Gastroesophageal sphincter (tissue), 4 donors: ENCODE data around the gene AIG1. TPM values are rescaled to one million over a fixed set of nuclear protein-coding genes. Genes with fewer than 3 reads are reported as not detected.

Experiments used
- ATAC-seq: fragments of 150-250 bp; one replicate; pipeline ENCODE4 v1.9.1; 2016; ENCODE audit warnings: mild to moderate bottlenecking, moderate library complexity
- H3K27ac ChIP-seq, 4 donors: fragments of 200-600 bp; sonication (generic) in 3 of 4; 1 replicate in 3 of 4; 2 replicates in 1 of 4; pipeline ENCODE4 v1.5.1; 2016 to 2019
- H3K27me3 ChIP-seq: fragments of 200-600 bp; sonication (generic); one replicate; pipeline ENCODE4 v1.5.1; 2019
- H3K36me3 ChIP-seq, 2 donors: fragments of 200-600 bp; sonication (generic); one replicate each; pipeline ENCODE4 v1.5.1; 2019; ENCODE audit warnings: control low read depth in 1 of 2
- H3K4me1 ChIP-seq, 3 donors: fragments of 200-600 bp; sonication (generic); 1 replicate in 2 of 3; 2 replicates in 1 of 3; pipeline ENCODE4 v1.5.1; 2016 to 2019; ENCODE audit warnings: control low read depth in 2 of 3
- H3K4me3 ChIP-seq, 2 donors: fragments of 200-600 bp; sonication (generic); one replicate each; pipeline ENCODE4 v1.5.1; 2019; ENCODE audit warnings: mild to moderate bottlenecking in 1 of 2, moderate library complexity in 1 of 2
- H3K9me3 ChIP-seq, 3 donors: fragments of 200-600 bp; sonication (generic); one replicate each; pipeline ENCODE4 v1.5.1; 2017 to 2019; ENCODE audit warnings: control low read depth in 2 of 3
- CTCF ChIP-seq, 4 experiments: fragments of 200-600 bp in 2 of 4; fragments of 450-650 bp in 2 of 4; sonication (generic) in 1 of 4; IDR thresholded peaks; one replicate each; pipeline ENCODE4 v1.5.1; 2017 to 2019; ENCODE audit warnings: antibody characterized with exemption in 4 of 4, mild to moderate bottlenecking in 2 of 4, moderate library complexity in 2 of 4
- EP300 ChIP-seq: sonication (generic); formaldehyde crosslinking; IDR thresholded peaks from one replicate; pipeline ENCODE4 v1.6.1; 2017; ENCODE audit warnings: antibody characterized with exemption, mild to moderate bottlenecking
- POLR2A ChIP-seq, 2 donors: fragments of 450-650 bp; IDR thresholded peaks; one replicate each; pipeline ENCODE4 v1.6.1; 2017; ENCODE audit warnings: antibody characterized with exemption in 2 of 2, mild to moderate bottlenecking in 2 of 2, moderate library complexity in 1 of 2
- POLR2AphosphoS5 ChIP-seq: sonication (generic); formaldehyde crosslinking; IDR thresholded peaks from one replicate; pipeline ENCODE4 v1.6.1; 2017; ENCODE audit warnings: antibody characterized with exemption
- WGBS, 2 donors: methylation state at CpG; one replicate each; pipeline ENCODE4 v1.1.5; 2018; ENCODE audit warnings: low coverage in 1 of 2; 5-methylcytosine and 5-hydroxymethylcytosine counted together
- total RNA-seq, 4 donors: library from RNA; depleted of rRNA; stranded (reverse); fragments of >200 nt; gene quantifications; one replicate each; pipeline ENCODE4 v1.1.0, GENCODE V29; 2016

AIG1 gene
- total RNA-seq, 4 donors from 2014 or later = 24.0 to 42.0 (median 31.5) TPM

- H3K4me1 ChIP-seq = no peaks in the 10 kb centered on the region
- TF ChIP-seq CTCF (IDR thresholded peaks at IDR 0.05) = no peak
- TF ChIP-seq POLR2A (IDR thresholded peaks at IDR 0.05) = no peak
- TF ChIP-seq EP300 = no peak
- TF ChIP-seq POLR2AphosphoS5 = no peak
- no peaks in the 10 kb centered on the region for H3K27me3 ChIP-seq
- no peak overlapping the region for H3K4me3 ChIP-seq
- ATAC-seq = no peak
- H3K9me3 ChIP-seq = peaks cover 0 to 9% (median 0%) of the 10 kb centered on the region in 3 donors
- no peak overlapping the region for H3K27ac ChIP-seq
- 83 to 95% methylated on average over 2 to 4 of the region's 12 CpGs for WGBS, 2 donors
- H3K36me3 ChIP-seq = peaks cover 0 to 11% of the 10 kb centered on the region in 2 donors
Measured at GRCh38 chr6:143176090-143177021, 115.7 kb downstream of the AIG1 start.

DNA sequence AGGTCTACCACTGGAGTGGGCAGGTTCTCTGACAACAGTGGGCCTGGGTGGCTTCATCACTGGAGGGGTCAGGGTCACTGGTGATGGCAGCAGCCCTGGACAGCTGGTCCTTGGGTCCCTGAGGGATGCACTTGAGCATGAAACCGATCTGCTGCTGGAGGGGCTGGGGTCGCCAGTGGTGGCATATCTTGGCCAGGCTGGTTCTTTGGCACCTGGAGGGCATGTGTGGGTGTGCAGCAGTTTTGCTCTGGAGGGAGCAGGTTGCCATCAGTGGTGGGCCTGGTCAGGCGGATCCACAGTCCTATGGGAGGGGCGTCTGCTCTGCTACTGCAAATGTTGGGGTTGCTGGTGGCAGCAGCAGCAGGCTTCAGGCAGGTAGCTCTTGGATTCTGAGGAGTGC is 117.0 kb downstream of the AIG1 start:
- H3K27ac ChIP-seq = no peak overlapping the region
- H3K36me3 ChIP-seq = peaks cover 0 to 11% of the 10 kb centered on the region in 2 donors
- no peak overlapping the region for H3K4me3 ChIP-seq
- no peak for ATAC-seq
- TF ChIP-seq CTCF (IDR thresholded peaks at IDR 0.05) (no peak), POLR2AphosphoS5 (no peak), EP300 (no peak), POLR2A (IDR thresholded peaks at IDR 0.05) (no peak)
- peaks cover 0 to 9% (median 0%) of the 10 kb centered on the region in 3 donors for H3K9me3 ChIP-seq
- WGBS, 2 donors = 100% methylated on average over 4 of the region's 4 CpGs; no CpG with 5 or more reads in 1 of the 2 donors
- no peaks in the 10 kb centered on the region for H3K27me3 ChIP-seq
- no peaks in the 10 kb centered on the region for H3K4me1 ChIP-seq

- WGBS, 2 donors = 79 to 100% methylated on average over 3 of the region's 3 CpGs
- H3K9me3 ChIP-seq = peaks cover 0 to 9% (median 0%) of the 10 kb centered on the region in 3 donors
- TF ChIP-seq CTCF (IDR thresholded peaks at IDR 0.05) (no peak), POLR2AphosphoS5 (no peak), EP300 (no peak), POLR2A (IDR thresholded peaks at IDR 0.05) (no peak)
Measured at GRCh38 chr6:143179096-143179495, 118.4 kb downstream of the AIG1 start.

GRCh38 chr6:143179901-143180612 is 119.4 kb downstream of the AIG1 start:
- WGBS, 2 donors = 62 to 68% methylated on average over 3 of the region's 3 CpGs

More at GRCh38 chr6:143179096-143179495, 118.4 kb downstream of the AIG1 start:
- Histone ChIP-seq H3K4me3 (no peak overlapping the region), H3K36me3 (peaks cover 0 to 11% of the 10 kb centered on the region in 2 donors), H3K27ac (no peak overlapping the region), H3K27me3 (no peaks in the 10 kb centered on the region), H3K4me1 (peaks cover 0 to 7% (median 0%) of the 10 kb centered on the region in 3 donors)
- no peak for ATAC-seq

More at GRCh38 chr6:143179901-143180612, 119.4 kb downstream of the AIG1 start:
- Histone ChIP-seq H3K27me3 (no peaks in the 10 kb centered on the region), H3K4me1 (peaks cover 0 to 9% (median 0%) of the 10 kb centered on the region in 3 donors), H3K36me3 (peaks cover 0 to 11% of the 10 kb centered on the region in 2 donors), H3K9me3 (peaks cover 0 to 4% (median 0%) of the 10 kb centered on the region in 3 donors), H3K27ac (no peak overlapping the region), H3K4me3 (no peak overlapping the region)
- no peak for TF ChIP-seq EP300
- TF ChIP-seq CTCF (IDR thresholded peaks at IDR 0.05) = no peak
- TF ChIP-seq POLR2A (IDR thresholded peaks at IDR 0.05) = no peak
- TF ChIP-seq POLR2AphosphoS5 = no peak
- no peak for ATAC-seq
